Stimulated activated CD4-positive, alpha-beta T cell treated with anti-CD3 and anti-CD28 coated beads, Interleukin-2, amount 100 ng/mL, for 24 hours (primary cell): ENCODE measurements around the gene SBNO1.

Source experiments
- DNase-seq, 2 donors: peaks; one replicate each; pipeline ENCODE4 v3.0.0-alpha.2; 2020

SBNO1 gene

GRCh38 chr12:123243671-123244262 is 120.9 kb downstream of the SBNO1 start:
- no peak for DNase-seq

GRCh38 chr12:123242116-123242904 is 122.3 kb downstream of the SBNO1 start:
- DNase-seq: no peak
